T-cell (primary cell): ENCODE measurements around the gene PRDX3. TPM values are rescaled to one million over a fixed set of nuclear protein-coding genes. Genes with fewer than 3 reads are reported as not detected.
A peak's percentile ranks its signal among the peaks of the same experiment; 100 is the strongest.

Experiments
- ATAC-seq, 4 experiments: fragments of 200-7000 bp in 3 of 4; fragments of 150-1000 bp in 1 of 4; cut with Tn5 transposase; replicated peaks in 1 of 4; 1 replicate in 3 of 4; 2 replicates in 1 of 4; pipeline ENCODE4 v1.10.0; 2021; ENCODE audit warnings: moderate library complexity in 3 of 4, mild to moderate bottlenecking in 2 of 4, moderate number of reproducible peaks in 1 of 4
- CTCF ChIA-PET, 2 donors: fragments of 300-600 bp; sonication (Branson Sonifier 250); formaldehyde crosslinking; loops; one replicate each; lab custom pipeline; 2022; ENCODE audit warnings: antibody characterized with exemption in 2 of 2; lab: Charles Lee
- POLR2A ChIA-PET, 2 donors: fragments of 300-600 bp; sonication (Branson Sonifier 250); formaldehyde crosslinking; loops; one replicate each; lab custom pipeline; 2022; ENCODE audit warnings: antibody characterized with exemption in 2 of 2; lab: Charles Lee
- DNase-seq, 35 experiments: peaks; one replicate each; pipeline versions ENCODE4 v3.0.0 to v3.0.0-alpha.2; 2013 to 2023
- H3K27ac ChIP-seq: one replicate; pipeline ENCODE4 v1.5.1; 2013; ENCODE audit warnings: low read length
- H3K27me3 ChIP-seq, 2 experiments: replicated peaks in 1 of 2; 1 replicate in 1 of 2; 2 replicates in 1 of 2; pipeline versions ENCODE4 v1.6.1 to v1.7.0; 2013; ENCODE audit warnings: low read length in 1 of 2, mixed read lengths in 1 of 2; ENCODE audit not compliant: control insufficient read depth in 2 of 2, insufficient read depth in 2 of 2; ENCODE audit errors: extremely low read depth in 1 of 2
- H3K36me3 ChIP-seq, 2 donors: 1 replicate in 1 of 2; 2 replicates in 1 of 2; pipeline versions ENCODE4 v1.6.1 to v1.7.0; 2013; ENCODE audit warnings: low read length in 1 of 2; ENCODE audit not compliant: control insufficient read depth in 2 of 2, insufficient read depth in 1 of 2; ENCODE audit errors: extremely low read depth in 1 of 2
- H3K4me1 ChIP-seq, 2 experiments: 1 replicate in 1 of 2; 2 replicates in 1 of 2; pipeline versions ENCODE4 v1.6.1 to v1.7.0; 2013; ENCODE audit warnings: low read length in 2 of 2, mixed read lengths in 1 of 2; ENCODE audit not compliant: insufficient read depth in 2 of 2, control insufficient read depth in 1 of 2; ENCODE audit errors: extremely low read depth in 1 of 2
- H3K4me3 ChIP-seq, 2 donors: 1 replicate in 1 of 2; 2 replicates in 1 of 2; pipeline versions ENCODE4 v1.5.1 to v1.7.0; 2013; ENCODE audit warnings: mild to moderate bottlenecking in 2 of 2, low read length in 1 of 2, moderate library complexity in 1 of 2; ENCODE audit not compliant: control insufficient read depth in 1 of 2; ENCODE audit errors: extremely low read depth in 1 of 2
- H3K9me3 ChIP-seq: 2 replicates; pipeline ENCODE4 v1.7.0; 2013
- H3K27ac Mint-ChIP-seq, 2 donors: one replicate each; pipeline ENCODE4 v1.8.0; 2020 to 2021; ENCODE audit warnings: mild to moderate bottlenecking in 2 of 2, mixed read lengths in 2 of 2
- H3K27me3 Mint-ChIP-seq, 2 donors: one replicate each; pipeline ENCODE4 v1.8.0; 2021 to 2022; ENCODE audit warnings: mixed read lengths in 2 of 2
- H3K36me3 Mint-ChIP-seq: one replicate; pipeline ENCODE4 v1.8.0; 2021; ENCODE audit warnings: mixed read lengths
- H3K4me1 Mint-ChIP-seq, 3 donors: one replicate each; pipeline ENCODE4 v1.8.0; 2020 to 2022; ENCODE audit warnings: mixed read lengths in 3 of 3, mild to moderate bottlenecking in 1 of 3
- H3K4me3 Mint-ChIP-seq, 3 donors: one replicate each; pipeline ENCODE4 v1.8.0; 2020 to 2022; ENCODE audit warnings: mild to moderate bottlenecking in 3 of 3, mixed read lengths in 3 of 3, moderate library complexity in 3 of 3
- H3K9me3 Mint-ChIP-seq, 3 donors: one replicate each; pipeline ENCODE4 v1.8.0; 2020 to 2022; ENCODE audit warnings: mixed read lengths in 3 of 3
- WGBS: methylation state at CpG from one replicate; pipeline ENCODE4 v1.1.5; 2013; ENCODE audit warnings: missing lambda C conversion rate; ENCODE audit not compliant: insufficient coverage; 5-methylcytosine and 5-hydroxymethylcytosine counted together
- total RNA-seq, 35 experiments: library from RNA in 6 of 35; stranded (reverse) in 6 of 35; fragments of 120-200 nt in 1 of 35; gene quantifications; one replicate each; pipeline versions ENCODE4 v1.2.1 to v1.2.4 and lab custom pipeline; 2013 to 2026

The PRDX3 gene
- total RNA-seq, 5 donors from 2014 or later (not counting 1 experiment from before 2014, with no cell fraction given) = 15.7 to 36.2 (median 34.7) TPM

DNA sequence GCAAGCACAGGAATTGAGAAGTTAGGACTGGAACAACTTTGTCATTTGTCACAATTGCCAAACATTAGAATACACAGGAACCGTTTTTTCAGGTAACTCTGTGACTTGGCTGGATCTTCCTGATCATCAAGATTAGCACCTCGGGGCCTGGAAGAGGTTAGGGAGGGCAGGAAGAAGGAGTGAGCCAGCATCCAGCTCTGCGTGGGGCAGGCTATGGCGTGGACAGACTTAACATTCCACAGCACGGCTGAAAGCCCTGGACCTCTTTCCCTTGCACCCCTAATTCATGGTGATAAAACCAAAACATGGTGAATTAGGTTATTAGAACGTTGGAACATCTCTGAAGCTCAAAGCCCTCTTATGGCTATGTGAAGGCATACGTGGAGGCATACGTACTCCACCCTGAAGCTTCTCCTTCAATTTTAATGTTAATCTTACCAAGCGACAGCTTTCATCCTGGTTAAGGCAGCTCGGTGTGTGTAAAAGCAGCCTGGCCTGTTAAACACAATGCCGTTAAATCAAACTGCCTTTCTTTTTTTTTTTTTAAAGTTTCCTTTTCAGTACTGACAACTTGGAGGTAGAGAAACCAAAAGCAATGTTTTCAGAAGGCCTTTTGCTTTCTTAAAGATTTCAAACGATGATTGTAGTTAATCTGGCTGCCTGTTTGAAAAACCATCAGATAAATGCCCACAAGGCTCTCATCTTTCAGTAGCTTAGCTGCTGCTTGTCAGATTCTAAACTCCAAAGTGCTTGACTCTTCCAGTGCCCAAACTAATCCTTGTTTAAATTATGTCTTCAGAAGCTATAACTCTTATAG is 33.2 kb upstream of the PRDX3 start:
- no peaks in the 10 kb centered on the region for H3K27me3 Mint-ChIP-seq
- no peaks in the 10 kb centered on the region for H3K27me3 ChIP-seq
- ChIA-PET POLR2A (interaction anchor here (0.5 to 1.3 kb wide), 9 partner anchors 11 to 693 kb away, joined by 3 to 6 read pairs (median 3); no protein-coding TSS in a partner anchor), CTCF (interaction anchor here (0.6 to 1.7 kb wide), 8 partner anchors 8 to 467 kb away, joined by 3 to 5 read pairs (median 4); no protein-coding TSS in a partner anchor)
- no peaks in the 10 kb centered on the region for H3K9me3 ChIP-seq
- H3K4me1 Mint-ChIP-seq = peaks cover 52 to 74% (median 69%) of the 10 kb centered on the region in 3 donors
- no peaks in the 10 kb centered on the region for H3K36me3 Mint-ChIP-seq
- peak overlapping the region; percentile 59 to 74 (median 67) for H3K4me3 Mint-ChIP-seq
- peak in 1 of 4 experiments; percentile 8 for ATAC-seq
- peak overlapping the region; percentile 80 for H3K27ac ChIP-seq
- peak overlapping the region in 1 of 2 donors; percentile 6 for H3K4me3 ChIP-seq
- 23% methylated on average over 6 of the region's 12 CpGs for WGBS
- H3K36me3 ChIP-seq = no peaks in the 10 kb centered on the region
- H3K27ac Mint-ChIP-seq = peak overlapping the region; percentile 91 to 98
- peaks cover 37 to 45% of the 10 kb centered on the region in 2 experiments for H3K4me1 ChIP-seq
- no peaks in the 10 kb centered on the region for H3K9me3 Mint-ChIP-seq
- DNase-seq = peak in 13 of 35 experiments; percentile 13 to 55 (median 25)

- no peaks in the 10 kb centered on the region for H3K36me3 Mint-ChIP-seq
- no peaks in the 10 kb centered on the region for H3K9me3 Mint-ChIP-seq
- H3K4me3 Mint-ChIP-seq = peak overlapping the region; percentile 59 to 74 (median 67)
- WGBS = 100% methylated on average over 2 of the region's 3 CpGs
- peak overlapping the region; percentile 91 to 98 for H3K27ac Mint-ChIP-seq
- Histone ChIP-seq H3K4me3 (no peak overlapping the region), H3K9me3 (no peaks in the 10 kb centered on the region), H3K27me3 (no peaks in the 10 kb centered on the region), H3K27ac (peak overlapping the region; percentile 80), H3K36me3 (no peaks in the 10 kb centered on the region), H3K4me1 (peaks cover 37 to 49% of the 10 kb centered on the region in 2 experiments)
- DNase-seq (no peak), ATAC-seq (no peak)
- peaks cover 57 to 76% (median 73%) of the 10 kb centered on the region in 3 donors for H3K4me1 Mint-ChIP-seq
- CTCF ChIA-PET = interaction anchor here (0.6 to 1.7 kb wide), 4 partner anchors 11 to 91 kb away, joined by 3 to 4 read pairs (median 4); no protein-coding TSS in a partner anchor
- POLR2A ChIA-PET = interaction anchor here (0.5 to 1.3 kb wide), 6 partner anchors 11 to 694 kb away, joined by 3 to 4 read pairs (median 3); no protein-coding TSS in a partner anchor
- no peaks in the 10 kb centered on the region for H3K27me3 Mint-ChIP-seq
Observed at GRCh38 chr10:119211176-119211575, 32.6 kb upstream of the PRDX3 start.

- Mint-ChIP-seq H3K9me3 (no peaks in the 10 kb centered on the region), H3K27ac (peak overlapping the region; percentile 91 to 98), H3K27me3 (no peaks in the 10 kb centered on the region), H3K4me3 (peak overlapping the region in 1 of 3 donors; percentile 87), H3K4me1 (peaks cover 59 to 77% (median 74%) of the 10 kb centered on the region in 3 donors), H3K36me3 (no peaks in the 10 kb centered on the region)
- no CpG with 5 or more reads among the region's 2 CpGs for WGBS
- H3K27me3 ChIP-seq = no peaks in the 10 kb centered on the region
- no peaks in the 10 kb centered on the region for H3K9me3 ChIP-seq
- ATAC-seq (no peak), DNase-seq (no peak)
- ChIA-PET POLR2A (interaction anchor here (0.7 to 1.3 kb wide), 5 partner anchors 12 to 304 kb away, joined by 3 to 4 read pairs (median 3); no protein-coding TSS in a partner anchor), CTCF (interaction anchor here (0.6 to 2.3 kb wide), 4 partner anchors 12 to 292 kb away, joined by 3 to 7 read pairs (median 4); no protein-coding TSS in a partner anchor)
- H3K36me3 ChIP-seq = no peaks in the 10 kb centered on the region
- H3K4me1 ChIP-seq = peaks cover 37 to 55% of the 10 kb centered on the region in 2 experiments
- H3K4me3 ChIP-seq = no peak overlapping the region
- H3K27ac ChIP-seq = no peak overlapping the region
Observed at GRCh38 chr10:119210633-119211032, 32.0 kb upstream of the PRDX3 start.

GRCh38 chr10:119209736-119210355 is 31.2 kb upstream of the PRDX3 start:
- ATAC-seq (no peak), DNase-seq (no peak)
- H3K9me3 Mint-ChIP-seq = no peaks in the 10 kb centered on the region
- CTCF ChIA-PET = interaction anchor here (0.6 to 2.3 kb wide), 10 partner anchors 11 to 444 kb away, joined by 3 to 7 read pairs (median 4); partner anchors contain the start of gene RGS10 (in 1 of the 2)
- Histone ChIP-seq H3K4me1 (peaks cover 37 to 56% of the 10 kb centered on the region in 2 experiments), H3K27ac (peak overlapping the region; percentile 58), H3K27me3 (no peaks in the 10 kb centered on the region), H3K4me3 (peak overlapping the region; percentile 65 to 98), H3K9me3 (no peaks in the 10 kb centered on the region), H3K36me3 (no peaks in the 10 kb centered on the region)
- peak overlapping the region; percentile 87 to 89 for H3K27ac Mint-ChIP-seq
- 83% methylated on average over 1 of the region's 9 CpGs for WGBS
- H3K4me3 Mint-ChIP-seq = peak overlapping the region; percentile 87 to 96 (median 92)
- H3K27me3 Mint-ChIP-seq = no peaks in the 10 kb centered on the region
- H3K36me3 Mint-ChIP-seq = no peaks in the 10 kb centered on the region
- peaks cover 57 to 70% (median 66%) of the 10 kb centered on the region in 3 donors for H3K4me1 Mint-ChIP-seq
- POLR2A ChIA-PET = interaction anchor here (0.5 to 1.1 kb wide), 8 partner anchors 8 to 443 kb away, joined by 3 to 4 read pairs (median 3); no protein-coding TSS in a partner anchor

DNA sequence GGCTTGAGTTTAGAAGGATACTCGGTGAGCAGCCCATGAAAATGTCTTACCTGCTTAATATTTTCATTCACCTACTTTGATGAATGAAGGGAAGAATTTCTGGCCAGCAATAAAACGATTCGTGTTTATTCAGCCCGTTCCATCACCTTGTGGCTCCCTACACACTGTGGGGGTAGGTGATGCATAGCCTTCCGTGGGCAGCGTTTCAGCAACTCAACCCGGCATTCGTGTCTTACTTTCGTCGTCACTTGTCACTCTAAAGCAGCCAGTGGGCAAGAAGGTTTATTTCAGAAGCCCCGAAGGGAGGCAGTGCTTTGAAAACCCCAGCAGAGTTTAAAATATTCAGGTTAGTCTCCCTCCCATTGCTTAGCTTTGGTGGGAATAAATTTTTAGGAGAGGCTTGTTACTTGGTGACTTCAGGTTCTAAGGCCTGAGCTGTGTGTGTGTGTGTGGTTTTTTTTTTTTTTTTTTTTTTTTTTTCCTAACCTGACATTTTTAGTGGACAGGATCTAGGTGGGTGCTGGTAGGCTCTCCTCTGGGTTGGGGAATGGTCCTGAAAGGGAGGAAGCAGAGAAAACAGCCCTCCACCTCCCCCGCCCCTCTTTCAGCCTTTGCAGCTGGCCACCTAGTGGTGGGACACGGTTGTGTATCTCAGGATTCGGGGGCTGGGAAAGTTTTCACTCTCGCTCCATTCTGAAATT is 30.6 kb upstream of the PRDX3 start:
- H3K9me3 Mint-ChIP-seq = no peaks in the 10 kb centered on the region
- peak in 1 of 4 experiments; percentile 11 for ATAC-seq

More for the DNA sequence above, 30.6 kb upstream of the PRDX3 start:
- DNase-seq = peak in 34 of 35 experiments; percentile 29 to 72 (median 58)
- Histone ChIP-seq H3K9me3 (no peaks in the 10 kb centered on the region), H3K4me3 (peak overlapping the region; percentile 65 to 98), H3K27ac (peak overlapping the region; percentile 58), H3K27me3 (no peaks in the 10 kb centered on the region), H3K36me3 (no peaks in the 10 kb centered on the region), H3K4me1 (peaks cover 37 to 55% of the 10 kb centered on the region in 2 experiments)
- ChIA-PET POLR2A (interaction anchor here (0.5 to 1.1 kb wide), 11 partner anchors 8 to 343 kb away, joined by 3 to 4 read pairs (median 3); no protein-coding TSS in a partner anchor), CTCF (interaction anchor here (0.6 to 2.3 kb wide), 15 partner anchors 10 to 1179 kb away, joined by 3 to 7 read pairs (median 3); partner anchors contain the start of genes RGS10 (in 1 of the 2) and SFXN4 (in 1 of the 2))
- WGBS = 18% methylated on average over 3 of the region's 15 CpGs
- no peaks in the 10 kb centered on the region for H3K27me3 Mint-ChIP-seq
- peak overlapping the region; percentile 87 to 89 for H3K27ac Mint-ChIP-seq
- H3K36me3 Mint-ChIP-seq = no peaks in the 10 kb centered on the region
- H3K4me3 Mint-ChIP-seq = peak overlapping the region; percentile 87 to 96 (median 92)
- peaks cover 54 to 65% (median 60%) of the 10 kb centered on the region in 3 donors for H3K4me1 Mint-ChIP-seq
